Liver (tissue), 9 donors: ENCODE data around the gene SLC25A15. TPM values are rescaled to one million over a fixed set of nuclear protein-coding genes. Genes with fewer than 3 reads are reported as not detected.

Experiments used
- DNase-seq: peaks from one replicate; pipeline ENCODE4 v3.0.0-alpha.2; 2017; ENCODE audit warnings: low spot score
- H3K27ac ChIP-seq, 2 donors: one replicate each; pipeline ENCODE4 v1.7.0; 2013; ENCODE audit warnings: inconsistent platforms in 2 of 2, low read length in 2 of 2, control low read depth in 1 of 2, low read depth in 1 of 2, mild to moderate bottlenecking in 1 of 2
- H3K27me3 ChIP-seq, 4 donors: one replicate each; pipeline versions ENCODE4 v1.6.1 to v1.7.0; 2013; ENCODE audit warnings: low read length in 3 of 4, inconsistent platforms in 1 of 4, mild to moderate bottlenecking in 1 of 4, moderate library complexity in 1 of 4; ENCODE audit not compliant: control insufficient read depth in 4 of 4, insufficient read depth in 4 of 4
- H3K36me3 ChIP-seq, 4 donors: one replicate each; pipeline versions ENCODE4 v1.6.1 to v1.7.0; 2013; ENCODE audit warnings: low read length in 3 of 4, mild to moderate bottlenecking in 3 of 4, low read depth in 1 of 4, moderate library complexity in 1 of 4; ENCODE audit not compliant: control insufficient read depth in 4 of 4, insufficient read depth in 3 of 4
- H3K4me1 ChIP-seq, 4 donors: one replicate each; pipeline versions ENCODE4 v1.6.1 to v1.7.0; 2013; ENCODE audit warnings: low read length in 3 of 4, mild to moderate bottlenecking in 3 of 4, moderate library complexity in 1 of 4; ENCODE audit not compliant: control insufficient read depth in 4 of 4, insufficient read depth in 4 of 4
- H3K4me3 ChIP-seq, 3 donors: one replicate each; pipeline versions ENCODE4 v1.6.1 to v1.7.0; 2013; ENCODE audit warnings: low read length in 3 of 3, control low read depth in 1 of 3, low read depth in 1 of 3, mild to moderate bottlenecking in 1 of 3
- H3K9ac ChIP-seq, 2 donors: one replicate each; pipeline ENCODE4 v1.7.0; 2013; ENCODE audit warnings: low read length in 2 of 2, mild to moderate bottlenecking in 2 of 2, moderate library complexity in 2 of 2, control low read depth in 1 of 2, low read depth in 1 of 2
- H3K9me3 ChIP-seq, 4 donors: one replicate each; pipeline versions ENCODE4 v1.6.1 to v1.7.0; 2013; ENCODE audit warnings: low read length in 3 of 4; ENCODE audit not compliant: control insufficient read depth in 4 of 4
- ATF3 ChIP-seq: IDR thresholded peaks from 2 replicates; pipeline ENCODE4 v1.6.1; 2016; ENCODE audit warnings: antibody characterized with exemption
- CTCF ChIP-seq: fragments of 150-350 bp; IDR thresholded peaks from 2 replicates; pipeline ENCODE4 v1.5.1; 2017; ENCODE audit warnings: improper control_type of control experiment, low read depth, low read length; ENCODE audit not compliant: missing input control
- EGR1 ChIP-seq, 2 donors: IDR thresholded peaks; 2 replicates each; pipeline ENCODE4 v1.6.1; 2016 to 2018; ENCODE audit warnings: antibody characterized with exemption in 2 of 2, low read depth in 2 of 2
- GABPA ChIP-seq, 2 donors: IDR thresholded peaks in 1 of 2; conservative IDR thresholded peaks in 1 of 2; 2 replicates each; pipeline ENCODE4 v1.6.1; 2016; ENCODE audit warnings: antibody characterized with exemption in 2 of 2, mild to moderate bottlenecking in 1 of 2, moderate library complexity in 1 of 2
- JUND ChIP-seq, 2 donors: IDR thresholded peaks; 2 replicates each; pipeline ENCODE4 v1.6.1; 2016; ENCODE audit warnings: antibody characterized with exemption in 2 of 2
- RAD21 ChIP-seq, 2 donors: IDR thresholded peaks; 2 replicates each; pipeline ENCODE4 v1.6.1; 2016; ENCODE audit warnings: antibody characterized with exemption in 2 of 2, mild to moderate bottlenecking in 2 of 2
- REST ChIP-seq: IDR thresholded peaks from 2 replicates; pipeline ENCODE4 v1.6.1; 2016; ENCODE audit warnings: antibody characterized with exemption, mild to moderate bottlenecking
- RXRA ChIP-seq, 2 donors: IDR thresholded peaks; 2 replicates each; pipeline ENCODE4 v1.6.1; 2017 to 2018; ENCODE audit warnings: antibody characterized with exemption in 2 of 2, mild to moderate bottlenecking in 1 of 2
- WGBS: extraction: QIAGEN DNeasy Blood & Tissue Kit; methylation state at CpG from one replicate; pipeline ENCODE4 v1.1.7; 2013; 5-methylcytosine and 5-hydroxymethylcytosine counted together
- polyA plus RNA-seq, 2 donors: library from polyadenylated mRNA; stranded (reverse) in 1 of 2; unstranded in 1 of 2; fragments of 200-250 nt in 1 of 2; fragments of >200 nt in 1 of 2; fragmentation: Nextera tagmentation in 1 of 2; extraction: Ambion mirVana in 1 of 2; gene quantifications; one replicate each; pipeline versions ENCODE4 v1.2.1 to v1.2.3, GENCODE V29; 2013 to 2015
- total RNA-seq, 2 donors: library from RNA; depleted of rRNA; stranded (reverse); fragments of >200 nt; gene quantifications; one replicate each; pipeline ENCODE4 v1.2.3, GENCODE V29; 2014
- donor health status: healthy.
- donor health status: healthy.
- donor health status: healthy.
- donor health status: healthy.
- donor health status: healthy.

SLC25A15 gene
- total RNA-seq (100 to 1,000 TPM in 1 of 2 donors, 10 to 100 TPM in 1; 29.3 to 106 TPM), polyA plus RNA-seq (10 to 100 TPM; 49.7 to 84.1 TPM)

- no peaks in the 10 kb centered on the region for H3K27me3 ChIP-seq
- H3K36me3 ChIP-seq: peaks cover 0 to 4% (median 0%) of the 10 kb centered on the region in 4 donors
- peak within 1 kb of the TSS; percentile 95 to 98 for H3K9ac ChIP-seq
- TF ChIP-seq EGR1 (IDR thresholded peaks at IDR 0.05; ENCODE audit: low read depth in 2 of 2) (peak in 1 of 2 donors; percentile 11), CTCF (peak; percentile 29), GABPA (IDR thresholded peaks at IDR 0.05 in 1 of 2, conservative IDR thresholded peaks at IDR 0.05 in 1 of 2) (peak in 1 of 2 donors; percentile 66), RAD21 (IDR thresholded peaks at IDR 0.05) (no peak), JUND (IDR thresholded peaks at IDR 0.05) (no peak), RXRA (IDR thresholded peaks at IDR 0.05) (peak in 1 of 2 donors; percentile 25), REST (peak; percentile 58)
- H3K9me3 ChIP-seq: no peaks in the 10 kb centered on the region
- WGBS: under 1% methylated on average over 101 of the region's 101 CpGs
- DNase-seq: peak; percentile 81
- peaks cover 5 to 54% (median 24%) of the 10 kb centered on the region in 4 donors for H3K4me1 ChIP-seq
- peak within 1 kb of the TSS; percentile 69 to 84 (median 77) for H3K4me3 ChIP-seq
- H3K27ac ChIP-seq: peak within 1 kb of the TSS; percentile 83 to 98
These were observed at the start of gene SLC25A15 for GRCh38 chr13:40789275-40790153. SLC25A15 (plus strand) TSS chr13:40789611; CDS start chr13:40793227, 3,616 bp downstream.

- TF ChIP-seq RAD21 (IDR thresholded peaks at IDR 0.05): peak in 1 of 2 donors; percentile 11
- TF ChIP-seq ATF3: no peak
- no peak for DNase-seq
- Histone ChIP-seq H3K4me1 (no peaks in the 10 kb centered on the region), H3K27ac (no peak overlapping the region), H3K4me3 (no peak overlapping the region), H3K9ac (no peak overlapping the region), H3K36me3 (peaks cover 3 to 17% (median 7%) of the 10 kb centered on the region in 4 donors), H3K9me3 (no peaks in the 10 kb centered on the region), H3K27me3 (no peaks in the 10 kb centered on the region)
- 93% methylated on average over 1 of the region's 1 CpG for WGBS
These were observed 40.1 kb upstream of the SLC25A15 start for GRCh38 chr13:40749327-40749726.
